HG03066 (cell line): ENCODE measurements around the gene HPGDS.
"Not testable (repeated sequence)": the region's sequence is repeated elsewhere in the genome, so short reads cannot be mapped to it uniquely, and the experiment has no call there.

Source experiments
- ATAC-seq: cut with Tn5 transposase; IDR thresholded peaks from one replicate; pipeline ENCODE4 v1.9.1; 2021; ENCODE audit warnings: low read depth; ENCODE audit not compliant: unreplicated experiment

The HPGDS gene

DNA sequence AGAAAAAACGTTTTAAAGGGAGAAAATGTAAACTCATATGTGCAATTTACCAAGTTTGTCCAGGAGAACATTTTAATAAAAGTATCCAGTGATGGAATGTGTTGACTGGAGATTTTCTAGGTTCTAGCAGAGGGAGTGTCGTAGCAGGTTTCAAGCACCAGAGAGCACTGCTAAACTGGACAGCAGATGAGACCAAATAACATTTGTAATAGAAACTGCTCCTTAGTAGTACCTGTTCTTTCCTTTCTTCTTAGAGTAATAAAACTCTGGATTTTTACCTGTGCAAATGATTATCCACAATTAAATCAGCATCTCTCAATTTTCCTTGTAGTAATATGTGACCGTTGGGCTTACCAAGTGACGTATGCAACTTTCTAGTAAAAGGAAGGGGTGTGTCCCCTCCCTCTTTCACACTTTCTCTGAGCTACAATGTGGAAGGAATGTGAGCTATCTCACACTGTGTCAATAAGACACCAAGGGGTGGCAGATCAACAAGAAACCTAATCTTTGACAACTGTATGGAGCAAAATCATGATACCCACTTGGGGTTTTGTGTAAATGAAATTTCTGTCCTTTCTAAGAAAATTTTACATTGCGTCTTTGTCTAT is 9.5 kb downstream of the HPGDS start:
- no peak for ATAC-seq

DNA sequence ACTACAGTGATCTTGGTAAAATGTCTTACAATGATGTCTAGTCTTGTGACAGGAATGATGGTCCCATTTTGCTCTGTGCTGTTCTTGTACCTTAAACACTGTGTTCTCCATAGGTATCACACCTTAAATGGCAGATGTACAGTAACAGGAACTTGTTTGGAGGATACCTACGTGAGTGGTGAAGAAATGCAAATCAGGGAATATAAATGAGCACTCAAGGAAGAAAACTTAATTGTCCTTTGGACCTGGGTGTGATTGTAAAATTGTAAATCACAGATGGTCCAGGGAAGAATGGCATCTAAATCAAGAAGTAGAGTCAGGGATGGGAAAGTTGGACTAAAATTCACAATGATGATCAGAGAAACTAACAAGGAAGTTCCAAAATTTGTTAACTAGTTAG is 12.7 kb downstream of the HPGDS start:
- no peak for ATAC-seq

DNA sequence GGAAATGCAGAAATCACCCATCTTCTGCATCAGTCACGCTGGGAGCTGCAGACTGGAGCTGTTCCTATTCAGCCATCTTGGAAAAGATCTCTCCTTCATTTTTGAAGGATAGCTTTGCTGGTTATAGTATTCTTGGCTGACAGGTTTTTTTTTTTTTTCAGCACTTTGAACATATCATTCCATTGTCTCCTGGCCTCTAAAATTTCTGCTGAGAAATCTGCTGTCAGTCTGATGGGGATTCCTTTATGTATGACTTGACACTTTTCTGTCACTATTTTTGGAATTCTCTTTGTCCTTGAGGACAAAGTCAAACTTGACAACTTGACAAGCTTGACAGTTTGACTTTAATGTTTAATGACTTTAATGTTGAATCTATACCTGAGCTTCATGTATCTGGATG is 16.8 kb downstream of the HPGDS start:
- no peak for ATAC-seq

DNA sequence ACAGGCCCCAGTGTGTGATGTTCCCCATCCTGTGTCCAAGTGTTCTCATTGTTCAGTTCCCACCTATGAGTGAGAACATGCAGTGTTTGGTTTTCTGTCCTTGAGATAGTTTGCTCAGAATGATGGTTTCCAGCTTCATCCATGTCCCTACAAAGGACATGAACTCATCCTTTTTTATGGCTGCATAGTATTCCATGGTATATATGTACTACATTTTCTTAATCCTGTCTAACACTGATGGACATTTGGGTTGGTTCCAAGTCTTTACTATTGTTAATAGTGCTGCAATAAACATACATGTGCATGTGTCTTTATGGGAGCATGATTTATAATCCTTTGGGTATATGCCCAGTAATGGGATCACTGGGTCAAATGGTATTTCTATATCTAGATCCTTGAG is 22.7 kb downstream of the HPGDS start:
- ATAC-seq = not testable (repeated sequence)

DNA sequence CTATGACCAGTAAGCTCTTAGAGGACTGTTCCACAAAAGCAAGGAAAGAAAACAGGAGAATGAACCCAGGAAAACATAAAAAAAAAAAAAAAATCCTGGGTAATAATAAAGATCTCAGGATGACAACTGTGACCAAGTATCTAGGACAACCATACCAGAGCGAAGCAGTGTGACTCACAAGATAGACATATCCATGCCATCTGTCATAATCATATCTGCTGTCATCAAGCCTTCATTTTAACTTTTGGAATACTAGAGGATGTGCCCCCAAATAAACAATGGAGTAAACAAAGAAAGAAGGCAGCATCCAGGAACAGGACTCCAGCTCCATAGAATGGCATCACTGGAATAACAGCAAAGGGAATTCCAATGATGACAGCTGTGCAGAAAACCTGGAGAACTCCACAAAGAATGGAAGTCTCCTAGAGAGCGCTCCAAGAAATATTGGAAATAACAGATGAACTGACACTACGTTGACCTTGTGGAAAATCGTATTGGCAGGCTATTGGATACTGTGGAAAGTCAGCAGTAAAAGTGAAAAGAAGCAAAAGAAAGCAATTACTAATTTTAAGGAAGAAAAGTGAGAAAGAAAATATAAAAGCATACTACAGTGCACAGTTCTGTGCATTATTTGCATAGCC is 35.3 kb downstream of the HPGDS start:
- no peak for ATAC-seq

DNA sequence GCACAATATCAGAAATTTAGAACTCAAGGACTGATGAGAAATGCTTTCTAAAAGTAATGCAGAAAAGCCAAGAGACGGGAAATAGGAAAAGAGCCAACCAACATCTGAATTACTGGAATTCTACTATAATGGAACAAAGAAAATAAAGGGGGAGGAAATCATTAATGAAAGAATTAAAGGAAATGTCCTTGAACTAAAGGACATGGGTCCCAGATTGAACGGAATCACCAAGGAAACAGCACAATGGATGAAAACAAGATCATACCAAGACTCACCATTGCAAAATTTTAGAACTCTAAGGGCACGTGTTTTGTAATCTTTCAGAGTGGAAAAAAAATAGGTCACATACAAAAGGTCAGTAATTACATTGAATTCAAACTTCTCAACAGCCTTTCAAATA is 35.9 kb downstream of the HPGDS start:
- no peak for ATAC-seq

DNA sequence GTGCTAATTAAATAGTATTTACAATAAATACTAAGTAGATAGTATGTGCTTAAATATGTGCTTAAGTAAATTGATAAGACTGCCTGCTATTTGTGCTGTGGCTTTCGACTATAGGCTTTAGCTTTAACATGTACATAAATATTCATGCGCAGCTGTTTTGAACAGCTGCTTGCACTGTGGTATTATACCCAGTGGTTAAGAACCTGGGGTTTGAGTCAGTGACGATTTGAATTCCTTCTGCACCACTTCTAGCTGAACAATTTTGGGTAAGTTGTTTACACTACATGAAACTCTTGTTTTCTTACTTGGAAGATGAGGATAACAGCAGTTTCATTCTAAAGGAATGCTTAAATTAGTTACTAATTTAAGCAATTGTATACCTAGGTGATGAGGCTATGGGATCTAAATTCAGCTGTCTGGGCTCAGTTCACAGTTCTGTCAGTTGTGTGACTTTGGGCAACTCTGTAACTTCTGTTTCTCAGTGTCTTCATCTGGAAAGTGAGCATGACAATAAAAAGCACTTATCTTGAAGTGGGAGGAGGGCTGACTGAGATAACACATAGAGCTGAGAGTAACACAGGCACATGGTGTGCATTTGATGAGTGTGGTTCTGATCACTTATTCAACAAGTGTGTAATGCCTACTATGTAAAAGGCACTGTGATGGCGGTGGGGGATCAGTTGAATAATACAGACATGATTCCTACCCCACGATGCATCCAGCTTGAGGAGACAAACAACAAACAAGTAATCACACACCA is 37.0 kb downstream of the HPGDS start:
- no peak for ATAC-seq

DNA sequence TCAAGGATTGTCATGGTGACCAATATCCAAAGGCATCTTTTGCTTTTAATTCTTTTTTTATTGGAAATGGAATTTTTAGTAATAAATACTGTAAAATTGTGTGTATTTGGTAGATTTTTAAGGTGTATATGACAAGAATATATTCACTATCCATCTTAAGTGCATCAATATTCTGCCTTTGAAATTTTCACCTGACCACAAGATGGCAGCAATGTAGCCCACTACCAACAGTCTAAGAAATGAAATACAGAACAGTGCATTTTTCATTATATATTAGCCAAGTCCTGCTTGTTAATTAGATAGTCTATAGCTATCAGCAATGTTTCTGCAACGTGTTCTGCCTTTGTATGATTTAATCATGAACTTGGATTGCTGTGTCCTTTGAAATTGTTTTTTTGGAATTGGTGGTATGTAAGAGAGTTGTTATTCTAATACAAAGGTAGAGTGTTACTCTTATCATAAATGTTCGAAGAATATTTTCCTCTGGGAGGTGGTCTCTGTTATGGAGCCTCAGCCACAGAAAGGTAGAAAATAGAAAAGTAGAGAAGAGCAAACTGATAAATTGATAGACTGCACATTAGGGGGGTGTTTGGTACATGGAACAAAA is 38.2 kb downstream of the HPGDS start:
- peak; percentile 57 for ATAC-seq

DNA sequence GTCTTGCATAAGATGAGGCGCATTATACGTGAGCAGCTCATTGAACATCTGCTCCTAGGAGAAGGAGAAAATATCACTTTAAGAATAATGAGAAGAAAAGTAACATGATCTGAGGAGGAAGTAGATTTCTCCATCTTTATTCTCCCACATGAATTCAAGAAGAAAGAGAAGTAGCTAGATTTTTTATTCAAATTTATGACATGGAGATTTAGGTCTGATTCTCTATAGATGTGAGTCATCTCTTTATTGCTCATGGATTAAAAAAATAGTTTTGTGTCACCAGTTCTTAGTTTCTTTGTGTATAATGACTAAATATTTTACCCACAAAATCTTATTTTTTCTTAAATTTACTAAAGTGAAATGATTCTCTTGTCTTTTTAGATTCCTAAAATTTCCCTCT is 40.4 kb downstream of the HPGDS start:
- no peak for ATAC-seq

DNA sequence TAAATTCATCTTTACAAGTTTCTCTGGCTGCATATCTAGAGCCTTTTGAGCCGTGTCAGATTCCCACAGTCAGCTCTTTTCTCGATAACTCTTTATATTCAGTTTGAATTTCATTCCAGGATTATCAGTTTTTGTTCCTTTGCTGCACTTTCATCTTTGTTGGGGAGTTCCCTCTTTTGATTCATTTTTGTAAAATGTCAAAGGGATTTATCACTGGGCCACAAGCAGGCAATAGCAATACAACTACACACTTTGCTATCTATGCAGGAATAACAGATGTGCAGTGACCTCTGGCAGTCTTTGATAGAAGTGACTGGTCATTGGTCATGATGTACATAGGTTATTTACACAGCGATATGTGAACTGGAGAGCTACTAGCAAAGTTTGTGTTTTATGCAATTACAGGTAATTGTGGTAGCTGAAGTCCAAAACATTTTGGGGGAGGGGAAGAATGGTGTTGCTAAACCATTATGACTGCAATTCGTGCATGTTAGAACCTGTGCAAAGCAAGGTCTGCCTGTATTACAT is 43.8 kb downstream of the HPGDS start:
- ATAC-seq = no peak

DNA sequence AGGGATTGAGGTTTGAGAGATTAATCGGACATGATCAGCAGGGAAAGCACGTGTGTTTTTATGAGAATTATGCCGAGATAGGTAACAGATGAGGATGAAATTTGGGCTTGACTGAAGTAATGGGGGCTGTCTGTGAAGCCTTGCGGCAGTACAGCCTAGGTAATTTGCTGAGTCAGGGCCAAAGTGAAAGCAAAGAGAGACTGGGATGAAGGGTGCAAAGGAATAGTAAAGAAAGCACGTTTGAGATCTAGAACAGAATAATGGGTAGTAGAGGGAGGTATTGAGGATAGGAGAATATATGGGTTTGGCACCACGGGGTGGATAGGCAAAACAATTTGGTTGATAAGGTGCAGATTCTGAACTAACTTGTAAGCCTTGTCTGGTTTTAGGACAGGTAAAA is 47.2 kb downstream of the HPGDS start:
- ATAC-seq = not testable (repeated sequence)

DNA sequence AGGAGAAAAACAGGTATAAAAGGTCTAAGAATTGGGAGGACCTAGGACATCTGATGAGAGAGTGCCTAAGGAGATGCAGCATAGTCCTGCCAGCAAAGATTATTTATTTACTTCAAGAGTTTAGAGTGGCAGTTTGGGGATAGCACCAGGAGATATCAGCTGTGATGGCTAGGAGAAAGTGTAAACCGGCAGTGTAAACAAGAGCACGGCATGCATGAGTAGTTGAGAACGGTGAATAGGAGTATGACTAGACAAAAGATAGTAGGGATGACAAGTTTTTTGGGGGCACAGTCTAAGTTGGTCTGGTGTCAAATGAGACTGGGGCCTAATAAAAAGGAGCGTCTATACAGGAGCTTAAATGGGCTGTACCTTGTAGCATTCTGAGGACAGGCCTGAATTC is 48.7 kb downstream of the HPGDS start:
- not testable (repeated sequence) for ATAC-seq

DNA sequence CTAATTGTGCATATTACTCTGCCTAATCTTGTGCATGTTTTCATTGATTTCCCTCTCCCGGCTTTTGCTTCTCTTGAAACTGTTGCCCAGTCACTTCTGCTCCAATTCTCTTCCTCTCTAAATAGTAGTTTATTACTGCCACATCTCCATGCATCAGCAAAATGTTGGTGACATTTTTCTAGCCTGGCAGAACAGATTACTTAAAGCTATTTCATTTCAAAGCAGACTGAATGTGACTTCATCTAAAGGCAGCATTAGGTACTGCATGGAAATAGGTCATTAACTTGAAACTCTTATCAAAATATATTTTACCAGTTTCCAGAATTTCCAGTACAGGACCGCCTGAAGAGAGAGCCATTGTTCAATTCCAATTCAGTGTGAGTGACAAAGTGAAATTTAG is 52.4 kb downstream of the HPGDS start:
- no peak for ATAC-seq

DNA sequence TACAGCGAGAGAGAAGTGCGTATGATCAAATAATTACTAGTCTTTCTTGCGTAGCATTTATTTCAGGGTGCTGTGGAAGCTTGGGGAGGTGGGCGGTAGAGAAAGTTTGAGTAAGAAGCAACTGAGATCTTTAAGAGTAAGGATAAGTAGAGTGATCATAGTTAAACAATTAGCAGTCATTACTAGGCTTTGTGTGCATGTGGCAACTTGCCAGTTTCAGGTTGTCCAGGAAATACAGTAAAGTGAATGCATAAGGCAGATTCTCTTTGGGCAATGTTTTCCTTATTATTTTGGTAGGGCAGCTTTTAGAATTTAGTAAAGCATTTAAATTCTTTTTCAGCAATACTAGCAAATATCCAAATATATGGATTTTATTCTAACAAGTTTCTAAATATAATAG is 57.0 kb downstream of the HPGDS start:
- ATAC-seq = no peak

DNA sequence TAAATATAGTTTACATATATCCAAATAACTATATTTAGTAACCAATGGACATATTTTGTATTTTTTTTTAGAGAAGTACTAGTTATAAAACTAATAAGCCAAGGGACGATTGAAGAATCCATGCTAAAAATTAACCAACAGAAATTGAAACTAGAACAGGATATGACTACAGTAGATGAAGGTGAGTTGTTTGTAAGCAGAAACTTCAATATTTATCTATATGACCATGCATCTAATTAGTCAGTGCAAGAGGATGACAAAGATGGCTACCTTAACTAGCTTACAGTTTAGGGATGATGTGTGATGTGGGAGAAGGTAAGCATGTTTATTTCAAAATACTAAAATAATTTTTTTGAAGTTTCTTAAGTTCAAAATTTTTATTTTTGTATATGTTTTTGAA is 57.7 kb downstream of the HPGDS start:
- no peak for ATAC-seq

DNA sequence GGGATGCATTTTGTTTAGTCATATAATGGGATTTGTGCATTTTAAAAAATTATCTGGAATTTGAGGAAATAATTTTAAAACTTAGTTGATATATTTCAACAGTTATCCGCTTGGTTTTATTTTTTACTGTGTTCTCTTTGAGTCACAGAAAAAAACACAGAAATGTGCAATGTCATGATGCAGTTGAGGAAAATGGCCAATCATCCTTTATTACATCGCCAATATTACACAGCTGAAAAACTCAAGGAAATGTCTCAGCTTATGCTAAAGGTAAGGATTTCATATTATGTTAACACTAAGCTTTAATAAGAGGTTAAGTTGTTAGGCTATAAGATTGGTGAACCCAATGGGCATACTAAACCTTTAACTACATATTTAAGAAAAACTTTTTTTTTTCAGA is 63.9 kb downstream of the HPGDS start:
- no peak for ATAC-seq

DNA sequence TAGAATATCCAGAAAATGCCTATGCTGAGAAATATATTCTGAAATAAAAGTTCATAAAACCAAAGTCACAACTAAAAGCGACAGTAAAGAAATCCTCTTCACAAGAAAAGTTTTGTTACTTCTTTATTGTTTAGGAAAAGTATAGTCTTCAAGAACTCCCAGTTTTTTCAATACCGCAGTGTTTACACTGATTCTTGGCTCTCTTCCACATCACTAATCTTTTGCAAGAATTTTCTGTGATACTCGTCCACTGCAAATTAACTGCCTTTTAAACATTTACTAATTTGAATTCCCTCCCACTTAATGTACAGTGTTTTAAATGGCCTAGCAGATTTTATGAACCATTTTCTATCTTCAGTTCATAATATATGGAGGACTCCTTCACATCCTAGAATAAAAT is 65.1 kb downstream of the HPGDS start:
- ATAC-seq = no peak

DNA sequence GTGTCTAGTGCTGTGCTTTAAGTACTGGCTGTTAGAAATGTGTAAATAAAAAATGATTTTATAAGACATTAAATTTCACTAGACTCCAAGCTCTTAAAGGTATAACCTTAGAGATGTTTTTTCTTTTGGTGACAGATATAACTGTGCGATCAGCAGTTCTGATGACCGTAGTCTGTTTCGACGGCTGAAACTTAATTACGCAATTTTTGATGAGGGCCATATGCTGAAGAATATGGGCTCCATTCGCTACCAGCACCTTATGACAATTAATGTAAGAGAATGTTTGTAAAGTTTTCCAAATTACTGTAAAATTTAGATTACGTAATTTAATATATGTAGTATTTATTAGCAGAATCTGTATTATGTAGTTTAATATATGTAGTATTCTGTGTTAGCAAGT is 66.4 kb downstream of the HPGDS start:
- ATAC-seq = no peak

DNA sequence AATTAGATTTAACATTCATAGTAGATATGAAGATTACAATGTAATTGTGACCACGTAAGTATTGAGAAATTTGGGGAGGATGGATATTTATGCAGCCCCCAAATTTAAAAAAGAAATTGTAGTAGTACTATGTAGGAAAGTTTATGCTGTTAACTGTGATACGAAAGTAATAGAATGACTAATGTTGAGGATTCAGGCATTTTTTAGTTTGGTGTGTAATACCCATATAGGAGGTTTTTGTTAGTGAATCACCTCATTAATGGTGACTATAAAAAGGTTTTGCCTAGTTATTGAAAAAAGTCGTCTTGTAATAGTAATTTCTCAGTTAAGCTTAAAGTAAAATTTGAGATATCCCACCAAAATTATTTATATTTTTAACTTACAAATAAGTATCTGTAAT is 67.7 kb downstream of the HPGDS start:
- no peak for ATAC-seq

DNA sequence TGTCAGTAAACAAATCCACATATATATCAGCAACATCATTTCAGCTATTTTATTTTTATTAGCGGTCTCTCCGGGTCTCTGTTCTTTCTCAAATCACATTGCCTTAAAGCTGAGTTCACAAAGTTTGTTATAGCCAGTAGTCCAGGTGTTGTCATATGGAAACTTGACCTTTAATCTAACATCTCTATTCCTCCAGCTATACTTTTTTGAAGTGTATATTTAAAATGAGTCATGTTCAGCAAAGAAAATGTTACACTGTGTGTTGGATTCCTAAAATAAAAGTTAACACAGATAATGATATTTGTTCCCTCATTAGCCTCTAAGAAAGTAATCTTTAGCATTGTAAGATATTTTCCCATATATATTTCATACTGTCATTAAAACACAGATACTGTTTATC is 71.4 kb downstream of the HPGDS start:
- ATAC-seq = no peak

DNA sequence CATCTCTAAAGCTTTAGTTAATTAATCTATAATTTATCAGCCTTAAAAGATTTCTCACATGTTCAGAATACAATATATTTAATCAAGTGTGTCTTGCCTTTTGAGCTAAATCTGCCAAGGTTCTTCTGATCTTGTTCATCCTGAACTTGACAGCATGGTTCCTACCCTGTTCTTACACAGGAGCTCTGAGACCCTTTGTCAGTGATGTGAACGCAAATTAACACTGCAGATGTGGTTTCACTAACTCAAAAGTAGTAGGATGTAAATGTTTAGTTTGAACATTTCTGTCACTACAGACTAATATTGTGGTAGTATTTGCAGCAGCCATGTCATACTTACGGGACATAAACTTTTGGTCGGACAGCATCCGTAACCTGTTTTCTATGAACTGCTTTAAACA is 75.6 kb downstream of the HPGDS start:
- no peak for ATAC-seq
